HepG2 (cell line): ENCODE measurements around the gene BICDL2. TPM values are rescaled to one million over a fixed set of nuclear protein-coding genes. Genes with fewer than 3 reads are reported as not detected.

ENCODE experiments used
- ATF1 ChIP-seq: IDR thresholded peaks from 2 replicates; pipeline ENCODE4 v1.6.1; 2016; ENCODE audit warnings: mild to moderate bottlenecking, control low read depth
- ATF7-NPFF ChIP-seq: sonication (generic); formaldehyde crosslinking; IDR thresholded peaks from 2 replicates; pipeline ENCODE4 v1.8.1; 2023; ENCODE audit warnings: mild to moderate bottlenecking, low read depth, missing genetic modification reagents, moderate library complexity
- ETV6 ChIP-seq: sonication (generic); formaldehyde crosslinking; conservative IDR thresholded peaks from 2 replicates; pipeline ENCODE4 v1.4.0; 2020; ENCODE audit warnings: missing genetic modification reagents
- HIC2 ChIP-seq: sonication (generic); formaldehyde crosslinking; IDR thresholded peaks from 2 replicates; pipeline ENCODE4 v1.9.0; 2022; ENCODE audit warnings: low read depth, missing genetic modification reagents
- IRF1 ChIP-seq: sonication (generic); formaldehyde crosslinking; IDR thresholded peaks from 2 replicates; pipeline ENCODE4 v1.4.0; 2020; ENCODE audit warnings: low read depth, mild to moderate bottlenecking, missing genetic modification reagents
- KDM3A ChIP-seq: IDR thresholded peaks from 2 replicates; pipeline ENCODE4 v1.6.1; 2018; ENCODE audit warnings: low read depth, missing compliant biosample characterization
- MNT ChIP-seq: fragments of 450-650 bp; IDR thresholded peaks from 2 replicates; pipeline ENCODE4 v1.6.1; 2016
- MXD1 ChIP-seq: sonication (generic); formaldehyde crosslinking; IDR thresholded peaks from 2 replicates; pipeline ENCODE4 v1.4.0; 2020; ENCODE audit warnings: mild to moderate bottlenecking, missing genetic modification reagents
- NFE2L2 ChIP-seq: fragments of 150-350 bp; IDR thresholded peaks from 2 replicates; pipeline ENCODE4 v1.6.1; 2014; ENCODE audit warnings: low read length
- SAP130 ChIP-seq: IDR thresholded peaks from 2 replicates; pipeline ENCODE4 v1.6.1; 2016; ENCODE audit warnings: low read depth
- SIN3B ChIP-seq: fragments of 150-350 bp; IDR thresholded peaks from 2 replicates; pipeline ENCODE4 v1.6.1; 2014; ENCODE audit warnings: low read length
- ZC3H13 ChIP-seq: sonication (generic); formaldehyde crosslinking; IDR thresholded peaks from 2 replicates; pipeline ENCODE4 v1.8.1; 2023; ENCODE audit warnings: mild to moderate bottlenecking, missing genetic modification reagents, moderate library complexity
- ZFP62 ChIP-seq: sonication (generic); formaldehyde crosslinking; IDR thresholded peaks from 2 replicates; pipeline ENCODE4 v1.4.0; 2020; ENCODE audit warnings: missing genetic modification reagents
- ZFX ChIP-seq: sonication (generic); formaldehyde crosslinking; IDR thresholded peaks from 2 replicates; pipeline ENCODE4 v1.4.0; 2020; ENCODE audit warnings: mild to moderate bottlenecking, low read depth, missing genetic modification reagents, moderate library complexity
- ZHX2 ChIP-seq, 2 experiments: sonication (generic) in 1 of 2; formaldehyde crosslinking in 1 of 2; IDR thresholded peaks; 2 replicates each; pipeline versions ENCODE4 v1.6.1 to v1.9.0; 2014 to 2022; ENCODE audit warnings: antibody characterized with exemption in 1 of 2, borderline replicate concordance in 1 of 2, inconsistent platforms in 1 of 2, low read depth in 1 of 2, missing genetic modification reagents in 1 of 2
- ZNF207 ChIP-seq: fragments of 450-650 bp; IDR thresholded peaks from 2 replicates; pipeline ENCODE4 v1.6.1; 2016; ENCODE audit warnings: antibody characterized with exemption, borderline replicate concordance
- ZNF816 ChIP-seq: sonication (generic); formaldehyde crosslinking; IDR thresholded peaks from 2 replicates; pipeline ENCODE4 v1.8.0; 2022; ENCODE audit warnings: missing genetic modification reagents, mild to moderate bottlenecking, borderline replicate concordance
- polyA plus RNA-seq, 8 experiments: library from polyadenylated mRNA; depleted of rRNA in 3 of 8; stranded (reverse) in 7 of 8; unstranded in 1 of 8; fragments of >200 nt; fragmentation: Illumina TruSeq in 4 of 8; extraction: Trizol in 4 of 8; gene quantifications; 2 replicates each; pipeline versions ENCODE4 v1.2.1 to v1.2.3, GENCODE V29; 2011 to 2016; ENCODE audit warnings: low read depth in 4 of 8, missing spikeins in 1 of 8, mixed read lengths in 1 of 8; ENCODE audit not compliant: insufficient read depth in 1 of 8
- total RNA-seq, 5 experiments: library from RNA; depleted of rRNA; stranded (reverse); fragments of >200 nt; fragmentation: Illumina TruSeq; extraction: Trizol; gene quantifications; 2 replicates each; pipeline ENCODE4 v1.2.3, GENCODE V29; 2016; ENCODE audit warnings: low read depth in 1 of 5

Gene BICDL2
- total and polyA plus RNA-seq, 2 of the 13 experiments (the other 11 are each of a cell fraction or from before 2014, with no cell fraction given), result 0.12 TPM; not detected in 1

- TF ChIP-seq ZNF207 (no peak), ZHX2 (IDR thresholded peaks at IDR 0.05; ENCODE audit: low read depth) (no peak), ZHX2 (CRISPR knock-in tag; IDR thresholded peaks at IDR 0.05; ENCODE audit: borderline replicate concordance) (no peak), SIN3B (no peak), ZC3H13 (CRISPR knock-in tag) (peak; percentile 50; the same call in 1 of the 2 replicates), ZFX (CRISPR knock-in tag) (peak; percentile 26; the same call in 1 of the 2 replicates), NFE2L2 (no peak), MNT (no peak), ZNF816 (CRISPR knock-in tag) (no peak), SAP130 (CRISPR knock-in tag) (no peak), ATF7-NPFF (0 out of 2 replicates have a peak, but pooled peaks have one; percentile 34), ETV6 (CRISPR knock-in tag) (no peak), ZFP62 (no peak), MXD1 (CRISPR knock-in tag) (0 out of 2 replicates have a peak, but pooled peaks have one; percentile 32), IRF1 (CRISPR knock-in tag) (no peak), HIC2 (CRISPR knock-in tag) (peak; percentile 54), KDM3A (no peak), ATF1 (CRISPR knock-in tag) (no peak)
These were observed 23.8 kb downstream of the BICDL2 start, which contains the start of gene CLDN9 (continued) for GRCh38 chr16:3012828-3013420.
